SU-DHL-6 (cell line): ENCODE results near the gene ZNF341.

Experiments used
- H2AFZ ChIP-seq: fragments of 200-600 bp; sonication (generic); 2 replicates; pipeline ENCODE4 v1.6.1; 2014; ENCODE audit warnings: low read depth, mild to moderate bottlenecking, moderate library complexity, mixed read lengths, antibody characterized with exemption, low read length; ENCODE audit not compliant: severe bottlenecking
- H3F3A ChIP-seq: fragments of 200-600 bp; shearing (Covaris generic); 2 replicates; pipeline ENCODE4 v1.6.0; 2016; ENCODE audit warnings: antibody characterized with exemption, mild to moderate bottlenecking; ENCODE audit not compliant: insufficient read depth
- H3K27ac ChIP-seq: fragments of 200-600 bp; sonication (generic); 2 replicates; pipeline ENCODE4 v1.5.1; 2016; ENCODE audit warnings: low read depth, mild to moderate bottlenecking, low read length, moderate library complexity, mixed read lengths
- H3K27me3 ChIP-seq: fragments of 200-600 bp; sonication (generic), shearing (Covaris generic); 2 replicates; pipeline ENCODE4 v1.6.0; 2014; ENCODE audit warnings: mild to moderate bottlenecking, low read length
- H3K36me3 ChIP-seq: fragments of 200-600 bp; sonication (generic); 2 replicates; pipeline ENCODE4 v1.6.1; 2014; ENCODE audit warnings: mild to moderate bottlenecking, low read length, mixed read lengths
- H3K4me2 ChIP-seq: fragments of 300-600, 200-600 bp; shearing (Covaris generic), sonication (generic); 2 replicates; pipeline ENCODE4 v1.6.0; 2014; ENCODE audit warnings: low read length, low read depth, mild to moderate bottlenecking; ENCODE audit not compliant: poor library complexity, severe bottlenecking
- H3K4me3 ChIP-seq: fragments of 200-600 bp; sonication (generic); 2 replicates; pipeline ENCODE4 v1.5.1; 2014; ENCODE audit warnings: antibody characterized with exemption, low read length, mild to moderate bottlenecking, mixed read lengths; ENCODE audit not compliant: insufficient read depth, poor library complexity, severe bottlenecking
- H3K79me2 ChIP-seq: fragments of 200-600 bp; sonication (generic); 2 replicates; pipeline ENCODE4 v1.6.1; 2014; ENCODE audit warnings: mild to moderate bottlenecking, low read length, moderate library complexity; ENCODE audit not compliant: insufficient read depth
- H3K9ac ChIP-seq: fragments of 200-600 bp; sonication (generic); 2 replicates; pipeline ENCODE4 v1.7.0; 2014; ENCODE audit warnings: mild to moderate bottlenecking, low read length
- H3K9me2 ChIP-seq: fragments of 200-600 bp; sonication (generic); replicated peaks from 2 replicates; pipeline ENCODE4 v1.6.1; 2014; ENCODE audit warnings: low read length; ENCODE audit not compliant: insufficient read depth
- H3K9me3 ChIP-seq: fragments of 200-600 bp; sonication (generic); 2 replicates; pipeline ENCODE4 v1.6.1; 2014; ENCODE audit warnings: low read length, mixed read lengths; ENCODE audit not compliant: insufficient read depth
- H4K20me1 ChIP-seq: fragments of 200-600 bp; sonication (generic); 2 replicates; pipeline ENCODE4 v1.6.1; 2014; ENCODE audit warnings: low read depth, mild to moderate bottlenecking, antibody characterized with exemption, low read length, moderate library complexity, mixed read lengths
- CTCF ChIP-seq: fragments of 200-600 bp; sonication (generic); IDR thresholded peaks from one replicate; pipeline ENCODE4 v1.5.1; 2017; ENCODE audit warnings: antibody characterized with exemption, mild to moderate bottlenecking, low read length, moderate library complexity; ENCODE audit not compliant: insufficient read depth, poor library complexity, severe bottlenecking
- EZH2phosphoT487 ChIP-seq: fragments of 200-600 bp; sonication (generic), shearing (Covaris generic); conservative IDR thresholded peaks from 2 replicates; pipeline ENCODE4 v1.6.1; 2018; ENCODE audit warnings: mild to moderate bottlenecking, antibody characterized with exemption, low read length, moderate library complexity, mixed read lengths

The ZNF341 gene

GRCh38 chr20:33729101-33729500 is 2.7 kb upstream of the ZNF341 start:
- no peak for TF ChIP-seq CTCF
- TF ChIP-seq EZH2phosphoT487, result no peak
- Histone ChIP-seq H4K20me1 (no peaks in the 10 kb centered on the region), H3K9me2 (no peaks in the 10 kb centered on the region), H3K9me3 (no peaks in the 10 kb centered on the region), H3K27me3 (no peaks in the 10 kb centered on the region), H3K9ac (no peak overlapping the region), H3K27ac (no peak overlapping the region), H3K4me2 (no peak overlapping the region), H3F3A (peaks cover 25% of the 10 kb centered on the region), H2AFZ (no peak overlapping the region), H3K79me2 (no peaks in the 10 kb centered on the region), H3K4me3 (no peak overlapping the region), H3K36me3 (no peaks in the 10 kb centered on the region)

GRCh38 chr20:33730946-33731692 is 677 bp upstream of the ZNF341 start:
- H3K79me2 ChIP-seq, result no peaks in the 10 kb centered on the region; the same call in 1 of the 2 replicates
- peak overlapping the region; percentile 59 for H3K9ac ChIP-seq
- peak overlapping the region; percentile 33 for H3K4me3 ChIP-seq
- peak overlapping the region; percentile 98 for H3K27ac ChIP-seq
- H3K4me2 ChIP-seq, result peak overlapping the region; percentile 61
- H4K20me1 ChIP-seq, result no peaks in the 10 kb centered on the region
- no peaks in the 10 kb centered on the region for H3K27me3 ChIP-seq
- TF ChIP-seq EZH2phosphoT487 (no peak), CTCF (no peak)
- peaks cover 7% of the 10 kb centered on the region; the same call in 1 of the 2 replicates for H3K9me3 ChIP-seq
- H2AFZ ChIP-seq, result peak overlapping the region; percentile 79
- H3K9me2 ChIP-seq, result no peaks in the 10 kb centered on the region
- H3F3A ChIP-seq, result peaks cover 30% of the 10 kb centered on the region
- H3K36me3 ChIP-seq, result no peaks in the 10 kb centered on the region

GRCh38 chr20:33732166-33732970 is 572 bp downstream of the ZNF341 start:
- Histone ChIP-seq H3K4me3 (peak overlapping the region; percentile 60), H3K79me2 (no peaks in the 10 kb centered on the region; the same call in 1 of the 2 replicates), H3K4me2 (peak overlapping the region; percentile 91), H3K9me3 (peaks cover 17% of the 10 kb centered on the region; the same call in 1 of the 2 replicates), H4K20me1 (no peaks in the 10 kb centered on the region), H2AFZ (peak overlapping the region; percentile 30), H3K9me2 (no peaks in the 10 kb centered on the region), H3K27me3 (no peaks in the 10 kb centered on the region), H3K36me3 (peaks cover 4% of the 10 kb centered on the region; the same call in 1 of the 2 replicates), H3K27ac (peak overlapping the region; percentile 98), H3K9ac (peak overlapping the region; percentile 80), H3F3A (peaks cover 30% of the 10 kb centered on the region)
- TF ChIP-seq CTCF (no peak), EZH2phosphoT487 (no peak)
